ENCODE results near the gene DENND2D.

GRCh38 chr1:111197598-111198284, 2.7 kb downstream of the DENND2D start:
- TF ChIP-seq EP300 (IDR thresholded peaks at IDR 0.05): no peak
- no peak for TF ChIP-seq CTCF (IDR thresholded peaks at IDR 0.05)
- no peak for TF ChIP-seq POLR2A (IDR thresholded peaks at IDR 0.05)
- TF ChIP-seq POLR2AphosphoS5 (IDR thresholded peaks at IDR 0.05): no peak

Data from suprapubic skin (tissue), 4 donors.